ENCODE data around the gene KSR1.
"Not testable (repeated sequence)": the region's sequence is repeated elsewhere in the genome, so short reads cannot be mapped to it uniquely, and the experiment has no call there.

DNA sequence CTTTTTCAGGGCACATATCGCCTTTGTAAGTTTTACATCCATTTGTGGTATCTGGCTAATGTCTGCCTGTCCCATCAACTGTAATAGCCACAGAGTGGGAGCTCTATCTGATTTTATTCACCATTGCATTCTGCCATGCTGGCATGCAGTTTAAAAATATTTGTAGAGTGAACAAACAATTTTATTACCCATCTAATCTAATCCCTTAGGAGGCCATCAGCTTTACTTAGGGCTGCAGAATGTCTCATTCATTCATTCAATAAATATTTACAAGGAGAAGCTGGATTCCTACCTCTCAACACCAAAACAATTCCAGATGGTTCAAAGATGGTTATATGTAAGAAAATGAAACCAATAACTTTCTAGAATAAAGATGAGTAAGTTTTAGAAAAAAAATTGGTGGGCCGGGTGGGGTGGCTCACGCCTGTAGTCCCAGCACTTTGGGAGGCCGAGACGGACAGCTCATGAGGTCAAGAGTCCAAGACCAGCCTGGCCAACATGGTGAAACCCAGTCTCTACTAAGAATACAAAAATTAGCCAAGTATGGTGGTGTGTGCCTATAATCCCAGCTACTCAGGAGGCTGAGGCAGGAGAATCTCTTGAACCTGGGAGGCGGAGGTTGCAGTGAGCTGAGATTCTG lies 20.7 kb upstream of the KSR1 start:
- TF ChIP-seq, protein P1, sequence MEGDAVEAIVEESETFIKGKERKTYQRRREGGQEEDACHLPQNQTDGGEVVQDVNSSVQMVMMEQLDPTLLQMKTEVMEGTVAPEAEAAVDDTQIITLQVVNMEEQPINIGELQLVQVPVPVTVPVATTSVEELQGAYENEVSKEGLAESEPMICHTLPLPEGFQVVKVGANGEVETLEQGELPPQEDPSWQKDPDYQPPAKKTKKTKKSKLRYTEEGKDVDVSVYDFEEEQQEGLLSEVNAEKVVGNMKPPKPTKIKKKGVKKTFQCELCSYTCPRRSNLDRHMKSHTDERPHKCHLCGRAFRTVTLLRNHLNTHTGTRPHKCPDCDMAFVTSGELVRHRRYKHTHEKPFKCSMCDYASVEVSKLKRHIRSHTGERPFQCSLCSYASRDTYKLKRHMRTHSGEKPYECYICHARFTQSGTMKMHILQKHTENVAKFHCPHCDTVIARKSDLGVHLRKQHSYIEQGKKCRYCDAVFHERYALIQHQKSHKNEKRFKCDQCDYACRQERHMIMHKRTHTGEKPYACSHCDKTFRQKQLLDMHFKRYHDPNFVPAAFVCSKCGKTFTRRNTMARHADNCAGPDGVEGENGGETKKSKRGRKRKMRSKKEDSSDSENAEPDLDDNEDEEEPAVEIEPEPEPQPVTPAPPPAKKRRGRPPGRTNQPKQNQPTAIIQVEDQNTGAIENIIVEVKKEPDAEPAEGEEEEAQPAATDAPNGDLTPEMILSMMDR (IDR thresholded peaks at IDR 0.05): not testable (repeated sequence)
- not testable (repeated sequence) for TF ChIP-seq POLR2A (IDR thresholded peaks at IDR 0.05)

All from uterus (tissue), 2 donors.